Liver (tissue), 9 donors: ENCODE results near the gene DOK3. TPM values are rescaled to one million over a fixed set of nuclear protein-coding genes. Genes with fewer than 3 reads are reported as not detected.

ENCODE experiments used
- DNase-seq: peaks from one replicate; pipeline ENCODE4 v3.0.0-alpha.2; 2017; ENCODE audit warnings: low spot score
- H3K27ac ChIP-seq, 2 donors: one replicate each; pipeline ENCODE4 v1.7.0; 2013; ENCODE audit warnings: inconsistent platforms in 2 of 2, low read length in 2 of 2, control low read depth in 1 of 2, low read depth in 1 of 2, mild to moderate bottlenecking in 1 of 2
- H3K27me3 ChIP-seq, 4 donors: one replicate each; pipeline versions ENCODE4 v1.6.1 to v1.7.0; 2013; ENCODE audit warnings: low read length in 3 of 4, inconsistent platforms in 1 of 4, mild to moderate bottlenecking in 1 of 4, moderate library complexity in 1 of 4; ENCODE audit not compliant: control insufficient read depth in 4 of 4, insufficient read depth in 4 of 4
- H3K36me3 ChIP-seq, 4 donors: one replicate each; pipeline versions ENCODE4 v1.6.1 to v1.7.0; 2013; ENCODE audit warnings: low read length in 3 of 4, mild to moderate bottlenecking in 3 of 4, low read depth in 1 of 4, moderate library complexity in 1 of 4; ENCODE audit not compliant: control insufficient read depth in 4 of 4, insufficient read depth in 3 of 4
- H3K4me1 ChIP-seq, 4 donors: one replicate each; pipeline versions ENCODE4 v1.6.1 to v1.7.0; 2013; ENCODE audit warnings: low read length in 3 of 4, mild to moderate bottlenecking in 3 of 4, moderate library complexity in 1 of 4; ENCODE audit not compliant: control insufficient read depth in 4 of 4, insufficient read depth in 4 of 4
- H3K4me3 ChIP-seq, 3 donors: one replicate each; pipeline versions ENCODE4 v1.6.1 to v1.7.0; 2013; ENCODE audit warnings: low read length in 3 of 3, control low read depth in 1 of 3, low read depth in 1 of 3, mild to moderate bottlenecking in 1 of 3
- H3K9ac ChIP-seq, 2 donors: one replicate each; pipeline ENCODE4 v1.7.0; 2013; ENCODE audit warnings: low read length in 2 of 2, mild to moderate bottlenecking in 2 of 2, moderate library complexity in 2 of 2, control low read depth in 1 of 2, low read depth in 1 of 2
- H3K9me3 ChIP-seq, 4 donors: one replicate each; pipeline versions ENCODE4 v1.6.1 to v1.7.0; 2013; ENCODE audit warnings: low read length in 3 of 4; ENCODE audit not compliant: control insufficient read depth in 4 of 4
- ATF3 ChIP-seq: IDR thresholded peaks from 2 replicates; pipeline ENCODE4 v1.6.1; 2016; ENCODE audit warnings: antibody characterized with exemption
- CTCF ChIP-seq: fragments of 150-350 bp; IDR thresholded peaks from 2 replicates; pipeline ENCODE4 v1.5.1; 2017; ENCODE audit warnings: improper control_type of control experiment, low read depth, low read length; ENCODE audit not compliant: missing input control
- EGR1 ChIP-seq, 2 donors: IDR thresholded peaks; 2 replicates each; pipeline ENCODE4 v1.6.1; 2016 to 2018; ENCODE audit warnings: antibody characterized with exemption in 2 of 2, low read depth in 2 of 2
- FOXA1 ChIP-seq: IDR thresholded peaks from 2 replicates; pipeline ENCODE4 v1.6.1; 2016; ENCODE audit warnings: antibody characterized with exemption
- FOXA2 ChIP-seq: IDR thresholded peaks from 2 replicates; pipeline ENCODE4 v1.6.1; 2016; ENCODE audit warnings: antibody characterized with exemption
- GABPA ChIP-seq, 2 donors: IDR thresholded peaks in 1 of 2; conservative IDR thresholded peaks in 1 of 2; 2 replicates each; pipeline ENCODE4 v1.6.1; 2016; ENCODE audit warnings: antibody characterized with exemption in 2 of 2, mild to moderate bottlenecking in 1 of 2, moderate library complexity in 1 of 2
- HNF4A ChIP-seq, 2 donors: conservative IDR thresholded peaks; 2 replicates each; pipeline ENCODE4 v1.6.1; 2016; ENCODE audit warnings: antibody characterized with exemption in 2 of 2, mild to moderate bottlenecking in 2 of 2
- NR2F2 ChIP-seq: IDR thresholded peaks from 2 replicates; pipeline ENCODE4 v1.6.1; 2016; ENCODE audit warnings: antibody characterized with exemption
- RAD21 ChIP-seq, 2 donors: IDR thresholded peaks; 2 replicates each; pipeline ENCODE4 v1.6.1; 2016; ENCODE audit warnings: antibody characterized with exemption in 2 of 2, mild to moderate bottlenecking in 2 of 2
- SP1 ChIP-seq: IDR thresholded peaks from 2 replicates; pipeline ENCODE4 v1.6.1; 2018; ENCODE audit warnings: antibody characterized with exemption, mild to moderate bottlenecking
- TAF1 ChIP-seq: conservative IDR thresholded peaks from 2 replicates; pipeline ENCODE4 v1.6.1; 2016; ENCODE audit warnings: antibody characterized with exemption, mild to moderate bottlenecking
- YY1 ChIP-seq: IDR thresholded peaks from 2 replicates; pipeline ENCODE4 v1.6.1; 2016; ENCODE audit warnings: antibody characterized with exemption, mild to moderate bottlenecking
- WGBS: extraction: QIAGEN DNeasy Blood & Tissue Kit; methylation state at CpG from one replicate; pipeline ENCODE4 v1.1.7; 2013; 5-methylcytosine and 5-hydroxymethylcytosine counted together
- polyA plus RNA-seq, 2 donors: library from polyadenylated mRNA; stranded (reverse) in 1 of 2; unstranded in 1 of 2; fragments of 200-250 nt in 1 of 2; fragments of >200 nt in 1 of 2; fragmentation: Nextera tagmentation in 1 of 2; extraction: Ambion mirVana in 1 of 2; gene quantifications; one replicate each; pipeline versions ENCODE4 v1.2.1 to v1.2.3, GENCODE V29; 2013 to 2015
- total RNA-seq, 2 donors: library from RNA; depleted of rRNA; stranded (reverse); fragments of >200 nt; gene quantifications; one replicate each; pipeline ENCODE4 v1.2.3, GENCODE V29; 2014
- TF ChIP-seq, protein P1 (sequence below): IDR thresholded peaks from 2 replicates; pipeline ENCODE4 v1.6.1; 2016; ENCODE audit warnings: antibody characterized with exemption
- donor health status: healthy.
- donor health status: healthy.
- donor health status: healthy.
- donor health status: healthy.
- donor health status: healthy.

The DOK3 gene
- total and polyA plus RNA-seq, 4 donors = 1.7 to 19.2 (median 6.6) TPM

DNA sequence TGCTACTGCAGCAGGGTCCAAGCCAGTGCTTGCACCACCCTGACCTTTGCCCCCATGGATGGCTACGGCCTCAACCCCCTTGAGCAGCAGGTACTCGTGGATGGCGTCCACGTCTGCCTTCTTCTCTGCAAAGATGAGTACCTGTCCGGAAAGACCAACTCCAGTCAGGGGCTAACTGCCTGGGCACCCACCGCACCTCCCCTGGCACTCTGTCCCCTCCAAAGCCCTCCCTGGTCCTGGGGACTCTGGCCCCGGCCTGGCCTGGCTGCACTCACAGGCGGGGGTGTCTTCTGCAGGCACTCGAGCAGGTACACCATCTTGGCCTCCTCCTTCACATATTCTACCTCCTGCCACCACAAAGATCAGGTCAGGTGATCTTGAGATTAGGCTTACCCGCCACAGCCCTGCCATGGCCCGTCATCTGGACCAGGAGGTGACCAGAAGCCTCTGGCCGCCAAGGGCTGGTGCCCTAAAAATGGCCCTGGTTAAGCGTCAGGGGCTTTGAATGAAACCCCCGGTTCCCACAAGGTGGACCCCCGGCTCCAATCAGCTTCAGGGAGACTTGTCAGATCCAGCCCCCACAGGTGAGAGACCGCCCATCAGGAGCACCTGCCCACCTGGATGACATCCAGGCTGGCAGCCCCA is 3.2 kb upstream of the DOK3 start:
- peaks cover 6 to 38% (median 16%) of the 10 kb centered on the region in 4 donors for H3K4me1 ChIP-seq
- no peak for DNase-seq

GRCh38 chr5:177511796-177512675 is 2.4 kb upstream of the DOK3 start:
- H3K9ac ChIP-seq = no peak overlapping the region
- peaks cover 6 to 32% (median 14%) of the 10 kb centered on the region in 4 donors for H3K4me1 ChIP-seq
- DNase-seq = no peak
- H3K36me3 ChIP-seq = peaks cover 12 to 49% (median 14%) of the 10 kb centered on the region in 4 donors
- no peak overlapping the region for H3K4me3 ChIP-seq
- TF ChIP-seq FOXA1 (no peak), NR2F2 (no peak), EGR1 (IDR thresholded peaks at IDR 0.05; ENCODE audit: low read depth in 2 of 2) (no peak), CTCF (no peak), RAD21 (IDR thresholded peaks at IDR 0.05) (no peak)
- no peak overlapping the region for H3K27ac ChIP-seq
- H3K27me3 ChIP-seq = no peaks in the 10 kb centered on the region
- no peaks in the 10 kb centered on the region for H3K9me3 ChIP-seq
- WGBS = 96% methylated on average over 34 of the region's 34 CpGs

More for the DNA sequence above, 3.2 kb upstream of the DOK3 start:
- TF ChIP-seq SP1 (no peak), GABPA (IDR thresholded peaks at IDR 0.05 in 1 of 2, conservative IDR thresholded peaks at IDR 0.05 in 1 of 2) (no peak), HNF4A (conservative IDR thresholded peaks at IDR 0.05) (peak in 1 of 2 donors; percentile 22), ATF3 (no peak)
- Histone ChIP-seq H3K4me3 (no peak overlapping the region), H3K36me3 (peaks cover 12 to 49% (median 14%) of the 10 kb centered on the region in 4 donors), H3K9me3 (no peaks in the 10 kb centered on the region), H3K27ac (no peak overlapping the region), H3K9ac (no peak overlapping the region), H3K27me3 (no peaks in the 10 kb centered on the region)
- WGBS = 87% methylated on average over 16 of the region's 16 CpGs

GRCh38 chr5:177511181-177511580 is 1.6 kb upstream of the DOK3 start:
- TF ChIP-seq TAF1 (no peak), FOXA1 (no peak), SP1 (no peak), FOXA2 (no peak), YY1 (no peak)
- TF ChIP-seq, protein P1, sequence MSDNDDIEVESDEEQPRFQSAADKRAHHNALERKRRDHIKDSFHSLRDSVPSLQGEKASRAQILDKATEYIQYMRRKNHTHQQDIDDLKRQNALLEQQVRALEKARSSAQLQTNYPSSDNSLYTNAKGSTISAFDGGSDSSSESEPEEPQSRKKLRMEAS = no peak
- Histone ChIP-seq H3K27ac (peak overlapping the region in 1 of 2 donors; percentile 59), H3K9ac (no peak overlapping the region), H3K36me3 (peaks cover 12 to 49% (median 14%) of the 10 kb centered on the region in 4 donors), H3K4me1 (peaks cover 6 to 30% (median 12%) of the 10 kb centered on the region in 4 donors), H3K4me3 (no peak overlapping the region), H3K27me3 (no peaks in the 10 kb centered on the region), H3K9me3 (no peaks in the 10 kb centered on the region)
- DNase-seq = no peak
- WGBS = 96% methylated on average over 5 of the region's 5 CpGs
